GM19467 (cell line): ENCODE results near the gene HAPLN2.

ENCODE experiments used
- ATAC-seq: cut with Tn5 transposase; IDR thresholded peaks from one replicate; pipeline ENCODE4 v1.9.1; 2021; ENCODE audit warnings: mild to moderate bottlenecking, moderate library complexity; ENCODE audit not compliant: unreplicated experiment

Gene HAPLN2

DNA sequence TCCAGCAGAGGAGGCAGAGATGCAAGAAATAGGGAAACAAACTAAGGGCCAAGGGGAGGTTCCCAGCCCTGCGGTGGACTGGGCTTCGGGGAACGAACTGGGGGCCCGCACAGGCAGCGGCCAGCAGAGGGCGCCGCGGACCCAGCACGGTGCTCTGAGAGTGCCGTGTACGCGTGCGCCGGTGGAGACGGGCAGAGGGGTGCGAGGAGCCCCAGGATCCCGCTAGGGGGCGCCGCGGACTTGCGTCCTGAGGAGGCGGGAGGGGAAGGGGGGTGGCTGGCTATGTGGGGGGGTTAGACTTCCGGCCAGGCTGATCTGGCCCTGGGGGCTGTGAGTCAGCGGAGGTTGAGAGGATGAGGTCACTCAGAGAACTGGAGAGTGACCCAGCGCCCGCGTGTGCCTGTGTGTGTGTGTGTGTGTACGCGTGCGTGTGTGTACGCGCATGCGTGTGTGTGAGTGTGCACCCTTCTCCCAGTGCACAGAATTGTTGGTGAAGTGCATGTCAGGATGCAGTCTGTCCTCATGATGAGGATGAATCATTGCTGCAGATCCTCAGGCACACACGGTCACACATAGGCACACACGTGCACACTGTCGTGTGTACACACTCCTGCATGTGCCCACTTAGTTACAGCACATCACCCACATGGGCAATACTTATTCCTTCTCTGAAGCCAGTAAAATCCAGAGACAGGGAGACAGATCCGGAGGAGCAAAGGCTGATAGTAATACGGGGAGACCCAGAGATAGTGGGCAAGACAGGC, 41.0 kb downstream of the HAPLN2 start:
- peak; percentile 48 for ATAC-seq

DNA sequence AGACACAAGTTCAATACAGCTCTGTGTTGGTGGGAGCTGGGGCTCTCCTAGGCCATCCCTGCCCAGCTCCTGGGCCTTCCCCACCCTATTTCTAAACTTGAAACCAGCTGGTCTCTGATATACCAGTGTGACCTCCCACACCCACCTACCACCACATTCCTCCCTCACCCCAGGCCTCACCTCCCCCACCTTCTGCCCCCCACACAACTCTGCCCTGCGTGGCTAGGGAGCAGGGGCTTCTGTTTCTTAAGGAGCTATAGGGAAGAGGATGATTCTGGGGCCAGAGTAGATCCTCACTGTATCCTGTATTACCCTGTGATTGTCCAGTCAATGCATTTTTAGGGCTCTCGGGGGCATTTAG, 41.5 kb downstream of the HAPLN2 start:
- no peak for ATAC-seq

DNA sequence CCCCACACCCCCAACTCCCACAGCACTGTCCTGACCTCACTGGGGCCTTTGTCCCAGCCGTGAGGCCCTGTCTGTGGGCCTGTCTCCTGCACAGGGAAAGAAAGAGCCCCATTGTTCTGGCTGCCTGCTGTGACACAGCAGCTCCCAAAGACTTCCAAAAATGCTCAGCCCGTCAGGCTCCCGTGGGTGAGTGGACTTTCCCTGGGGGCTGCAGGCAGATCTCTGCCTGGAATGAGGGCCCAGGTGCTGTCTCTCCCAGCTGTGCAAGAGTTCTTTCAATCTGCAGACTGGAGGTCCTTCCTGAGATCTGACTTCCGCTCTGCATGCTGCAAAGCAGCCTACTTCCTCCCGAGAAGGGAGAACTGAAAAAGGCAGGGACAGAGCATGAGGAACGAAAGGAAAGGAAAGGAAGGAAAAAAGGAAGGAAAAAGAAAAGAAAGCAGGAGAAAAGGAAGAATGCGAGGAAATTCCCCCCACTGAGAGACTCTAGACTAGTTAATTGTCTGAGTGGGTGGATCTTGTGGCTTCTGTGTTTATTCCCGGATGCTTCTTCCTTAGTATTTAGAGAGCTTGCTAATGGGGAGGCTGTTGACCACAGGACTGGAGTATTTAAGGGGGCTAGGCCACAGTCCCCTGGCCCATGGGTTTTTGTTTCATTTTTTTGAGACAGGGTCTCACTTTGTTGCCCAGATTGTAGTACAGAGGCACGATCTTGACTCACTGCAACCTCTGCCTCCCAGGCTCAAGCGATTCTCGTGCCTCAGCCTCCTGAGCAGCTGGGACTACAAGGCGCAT, 43.0 kb downstream of the HAPLN2 start:
- no peak for ATAC-seq

DNA sequence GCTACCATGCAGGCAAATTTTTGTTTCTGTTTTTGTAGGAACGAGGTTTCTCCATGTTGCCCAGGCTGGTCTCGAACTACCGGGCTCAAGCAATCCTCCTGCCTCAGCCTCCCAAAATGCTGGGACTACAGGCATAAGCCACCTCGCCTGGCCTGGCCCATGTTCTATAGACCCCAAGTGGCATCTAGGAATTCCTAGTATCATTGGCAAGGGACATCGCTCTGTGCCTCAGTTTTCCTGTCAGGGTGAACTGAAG, 43.5 kb downstream of the HAPLN2 start:
- no peak for ATAC-seq

DNA sequence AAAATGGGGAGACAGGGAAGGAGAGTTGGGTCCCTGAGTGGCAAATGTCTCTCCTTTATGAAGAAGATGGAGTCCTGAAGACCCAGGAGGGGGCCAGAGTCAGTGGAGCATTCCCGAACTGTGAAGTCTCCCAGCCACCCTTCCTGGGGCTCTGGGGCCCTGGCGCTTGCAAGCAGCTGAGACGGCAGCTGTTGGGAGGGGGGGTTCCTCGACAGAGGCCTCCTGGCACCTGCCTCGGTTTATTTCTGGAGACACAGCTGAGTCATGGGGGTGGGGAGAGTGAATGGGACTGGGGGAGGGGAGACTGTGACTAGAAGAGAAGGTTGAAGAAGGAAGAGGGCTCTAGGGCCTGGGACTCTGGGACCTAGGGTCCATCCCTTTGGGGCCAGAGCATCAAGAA, 44.0 kb downstream of the HAPLN2 start:
- no peak for ATAC-seq

DNA sequence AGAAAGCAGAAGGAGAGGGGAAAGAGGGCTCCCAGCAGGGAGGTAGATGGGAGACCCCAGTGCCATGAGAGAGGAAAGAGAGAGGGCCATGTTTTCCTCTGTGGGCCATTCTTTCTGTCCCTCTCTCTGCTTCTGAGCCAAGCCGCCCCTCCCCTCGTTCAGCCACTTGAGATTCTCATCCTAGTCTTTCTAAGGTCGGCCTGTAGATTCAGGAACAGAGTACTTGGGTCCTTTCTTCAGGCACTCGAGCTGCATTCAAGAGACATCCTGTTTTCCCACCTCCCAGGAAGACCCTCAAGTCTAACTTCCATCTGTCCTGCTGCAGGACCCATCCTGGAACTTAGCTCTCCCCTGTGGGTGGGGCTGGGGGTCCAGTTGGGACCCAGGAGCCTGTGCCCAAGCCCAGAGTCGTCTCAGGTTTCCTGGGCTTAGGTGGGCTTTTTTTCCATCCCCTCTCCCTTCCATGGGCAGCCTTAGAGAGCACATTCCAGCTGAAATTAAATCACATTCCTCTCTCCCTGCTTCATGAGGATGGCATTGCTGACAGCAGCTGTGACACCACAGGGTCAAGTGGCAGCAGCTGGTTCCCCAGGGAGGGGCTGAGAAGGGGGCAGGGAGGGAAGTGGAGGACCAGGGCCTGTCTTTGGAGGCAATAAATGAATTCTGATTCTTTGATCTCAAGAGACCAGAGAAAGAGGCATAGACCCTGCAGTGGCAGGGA, 45.0 kb downstream of the HAPLN2 start:
- ATAC-seq, result no peak

DNA sequence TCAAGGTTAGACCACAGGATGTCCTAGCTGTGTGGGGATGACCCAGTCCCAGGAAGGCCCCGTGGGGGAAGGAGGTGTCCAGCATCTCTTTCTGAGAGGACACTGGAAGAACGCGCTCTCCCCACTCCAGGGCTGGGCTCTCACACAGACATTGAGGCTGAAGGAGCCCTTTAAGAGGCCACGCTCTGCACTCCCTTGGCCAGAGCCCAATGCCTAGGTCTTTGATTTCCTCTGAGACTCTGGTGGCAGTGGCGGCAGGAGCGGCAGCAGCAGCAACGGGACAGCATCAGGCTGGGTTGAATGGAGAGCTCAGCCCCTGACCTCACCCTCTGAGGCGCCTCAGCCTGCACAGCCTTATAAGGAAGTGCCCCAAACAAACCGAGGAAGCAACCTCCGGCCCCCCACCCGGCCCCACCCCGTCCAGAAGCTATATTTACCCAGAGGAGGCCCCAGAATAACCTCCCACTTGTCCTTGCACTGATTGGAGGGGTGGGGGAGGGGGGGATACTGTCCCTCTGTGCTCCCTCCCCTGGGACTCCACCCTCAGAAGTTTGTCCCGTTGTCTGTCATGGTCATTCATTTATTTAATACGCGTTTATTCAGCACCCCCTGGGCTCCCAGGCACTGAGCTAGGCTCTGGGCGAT, 45.7 kb downstream of the HAPLN2 start:
- ATAC-seq, result no peak

DNA sequence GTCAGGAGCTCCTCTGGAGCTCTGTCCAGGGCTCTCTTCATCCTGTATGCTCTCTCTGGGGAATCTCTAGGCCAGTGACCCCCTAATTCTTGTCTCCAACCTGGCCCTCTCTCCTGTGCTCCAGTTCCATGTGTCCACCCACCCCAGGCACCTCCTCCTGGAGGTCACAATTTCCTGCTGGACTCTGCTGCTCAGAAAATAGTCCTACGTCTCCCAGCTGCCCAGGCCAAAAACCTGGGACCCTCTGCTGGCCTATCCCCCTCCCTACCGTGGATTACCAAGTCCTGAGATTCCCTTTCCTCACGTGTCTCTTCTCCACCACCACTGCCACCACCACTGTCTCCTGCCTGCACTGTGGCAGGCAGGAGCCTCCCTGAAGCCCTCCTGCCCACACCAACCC, 46.3 kb downstream of the HAPLN2 start:
- ATAC-seq, result no peak

DNA sequence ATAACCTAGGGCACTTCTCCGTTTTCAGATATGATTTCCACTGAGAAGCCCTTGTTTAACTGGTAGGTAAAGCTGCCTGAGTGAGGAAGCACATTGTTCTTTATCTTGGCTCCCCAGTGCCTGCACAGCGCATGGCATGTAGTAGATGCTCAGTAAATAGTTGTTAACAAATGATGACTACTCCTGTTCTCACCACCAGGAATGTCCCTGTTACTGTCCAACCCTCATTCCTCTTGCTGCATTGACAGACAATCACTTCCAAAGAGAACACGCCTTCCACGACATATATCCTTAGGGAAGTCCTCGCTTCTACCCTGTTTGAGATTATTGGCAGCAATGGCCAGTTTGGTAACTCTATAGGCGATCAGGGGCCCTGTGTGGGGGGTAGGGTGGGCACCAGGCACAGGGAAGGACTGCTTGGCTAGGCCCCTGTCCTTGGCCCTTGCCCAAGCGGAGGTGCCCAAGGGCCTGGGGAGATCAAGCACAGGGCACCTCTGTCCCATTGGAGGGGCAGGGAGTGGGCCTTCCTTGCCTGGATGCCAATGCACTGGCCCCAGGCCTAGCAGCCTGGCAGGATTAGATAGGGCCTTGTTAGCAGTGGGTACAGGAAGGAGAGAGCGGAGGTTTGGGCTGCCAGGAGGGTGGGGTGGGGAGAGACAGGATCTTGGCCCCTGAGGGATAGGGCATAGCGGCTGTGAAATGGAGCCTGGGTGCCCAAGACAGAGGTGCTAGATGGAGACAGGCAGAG, 47.8 kb downstream of the HAPLN2 start:
- no peak for ATAC-seq

DNA sequence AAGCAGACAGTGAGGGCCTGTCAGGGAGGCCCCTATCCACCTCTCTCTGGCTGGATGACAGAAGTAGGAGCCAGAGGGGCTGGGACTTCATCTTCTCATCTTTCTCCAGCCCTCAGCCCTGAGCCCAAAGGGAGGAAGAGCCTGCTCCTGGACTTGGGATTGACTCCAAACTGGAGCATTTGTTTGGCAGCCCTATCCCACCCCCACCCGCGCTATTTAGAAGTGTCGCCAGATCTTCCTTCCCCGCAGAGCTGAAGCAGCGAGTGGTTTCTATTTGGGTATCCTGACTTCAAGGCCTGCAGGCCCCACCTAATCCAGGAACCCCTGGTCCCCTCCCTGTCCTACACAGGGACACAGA, 48.4 kb downstream of the HAPLN2 start:
- no peak for ATAC-seq

DNA sequence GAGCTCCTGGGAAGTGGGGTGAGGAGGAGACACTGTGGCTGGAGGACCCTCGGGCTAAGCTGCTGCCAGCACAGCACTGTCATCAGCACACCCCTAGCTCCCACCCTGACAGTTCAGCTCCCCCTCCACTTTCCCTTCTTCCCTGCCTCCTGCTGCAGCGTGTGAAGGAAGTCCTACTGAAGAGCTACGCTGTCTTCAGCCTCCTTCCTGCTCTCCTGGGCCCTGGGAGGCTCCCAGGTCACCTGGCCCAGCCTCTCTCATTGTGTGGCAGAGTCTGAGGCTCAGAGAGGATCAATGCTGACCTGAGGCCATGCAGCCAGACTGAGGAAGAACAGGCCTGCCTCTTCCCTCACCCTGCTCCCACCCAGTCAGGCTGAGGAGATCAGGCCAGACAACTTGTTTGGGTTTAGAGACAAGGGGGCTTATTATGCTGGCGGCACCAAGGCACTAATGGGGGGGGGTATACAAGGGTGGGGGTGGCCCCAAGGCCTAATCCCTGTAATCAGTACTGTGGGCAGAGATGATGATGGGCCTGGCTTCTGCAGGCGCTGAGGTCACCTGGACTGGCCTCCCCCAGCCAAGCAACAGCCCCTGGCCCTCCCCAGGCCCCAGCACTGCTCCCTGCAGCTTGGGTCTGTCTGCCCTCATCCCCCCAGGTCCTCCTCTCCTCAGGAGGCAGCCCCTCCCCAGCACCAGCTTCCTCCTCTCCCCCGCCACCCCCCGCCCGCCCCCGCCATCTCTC, 48.9 kb downstream of the HAPLN2 start:
- ATAC-seq, result no peak

DNA sequence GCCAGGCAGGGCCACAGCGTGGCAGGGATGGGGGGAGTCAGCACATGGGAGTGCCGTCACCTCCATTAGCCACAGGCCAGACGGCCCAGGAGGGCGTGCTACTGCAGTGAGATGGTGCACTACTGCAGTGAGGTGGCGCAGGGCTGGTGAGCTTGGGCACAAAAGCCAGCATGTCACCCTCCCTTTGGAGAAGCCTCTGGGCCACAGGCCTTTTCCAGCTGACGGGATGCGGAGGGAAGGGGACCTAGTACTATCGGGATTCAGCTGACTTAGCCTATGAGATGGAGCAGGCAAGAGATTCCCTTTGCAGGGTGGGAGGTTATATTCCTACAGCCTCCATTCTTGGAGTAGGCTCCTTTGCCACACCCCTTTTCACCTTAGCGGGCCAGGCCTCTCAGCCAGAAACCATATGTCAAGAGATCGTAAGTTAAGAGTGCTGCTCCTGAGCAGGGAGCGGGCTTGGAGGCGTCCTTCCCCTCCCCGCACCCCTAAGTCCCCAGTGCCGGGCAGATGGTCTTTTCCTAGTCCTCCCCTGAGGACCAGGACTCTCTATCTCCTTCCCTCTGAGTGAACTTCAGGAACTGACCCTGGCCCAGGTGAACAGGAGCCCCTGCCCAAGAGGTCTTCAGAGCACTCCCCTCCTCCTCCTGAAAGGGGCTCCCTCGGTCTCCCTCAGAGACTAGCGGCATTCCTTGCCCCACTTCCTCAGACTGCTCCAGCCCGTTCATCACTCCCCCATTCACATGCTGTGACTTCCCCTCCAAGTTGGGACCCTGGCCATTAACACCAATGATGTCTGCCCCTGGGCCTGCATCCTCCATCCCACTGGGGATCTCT, 49.8 kb downstream of the HAPLN2 start:
- no peak for ATAC-seq

DNA sequence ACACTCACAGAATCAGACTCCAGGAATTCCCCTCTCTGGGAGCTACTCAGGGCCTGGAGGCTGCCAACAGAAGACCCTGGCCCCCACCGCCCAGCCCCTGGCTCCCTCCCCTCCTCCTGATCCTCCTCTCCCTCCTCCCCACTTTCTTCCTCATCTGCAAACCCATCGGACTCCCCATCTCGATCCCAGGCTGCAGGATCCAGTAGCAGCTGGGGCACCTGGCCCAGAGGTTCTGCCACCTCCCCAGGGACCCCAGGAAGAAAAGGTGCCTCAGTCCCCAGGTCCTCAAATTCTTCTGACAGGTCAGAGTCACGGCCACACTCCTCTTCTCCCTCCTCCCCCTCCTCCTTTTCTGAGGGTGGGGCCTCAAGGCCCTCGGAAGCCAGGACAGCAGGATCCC, 50.6 kb downstream of the HAPLN2 start:
- no peak for ATAC-seq

DNA sequence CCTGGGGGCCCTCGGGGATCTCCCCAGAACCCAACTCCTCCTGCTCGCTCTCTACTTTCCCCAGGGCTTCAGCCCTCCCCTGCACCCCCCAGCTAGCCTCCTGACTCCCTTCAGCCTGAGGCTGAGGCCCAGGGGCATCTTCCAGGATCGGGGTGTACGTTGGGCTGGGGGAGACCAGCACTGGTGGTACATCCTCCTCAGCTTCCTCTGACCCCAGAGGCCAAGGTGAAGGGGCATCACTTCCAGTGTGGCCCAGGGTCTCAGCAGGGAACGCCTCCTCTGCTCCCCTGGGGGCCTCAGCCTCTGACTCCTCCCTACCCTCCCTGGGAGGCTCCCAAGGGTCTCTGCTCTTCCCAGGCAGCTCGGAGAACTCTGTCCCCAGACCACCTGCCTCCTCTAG, 51.1 kb downstream of the HAPLN2 start:
- ATAC-seq, result no peak

DNA sequence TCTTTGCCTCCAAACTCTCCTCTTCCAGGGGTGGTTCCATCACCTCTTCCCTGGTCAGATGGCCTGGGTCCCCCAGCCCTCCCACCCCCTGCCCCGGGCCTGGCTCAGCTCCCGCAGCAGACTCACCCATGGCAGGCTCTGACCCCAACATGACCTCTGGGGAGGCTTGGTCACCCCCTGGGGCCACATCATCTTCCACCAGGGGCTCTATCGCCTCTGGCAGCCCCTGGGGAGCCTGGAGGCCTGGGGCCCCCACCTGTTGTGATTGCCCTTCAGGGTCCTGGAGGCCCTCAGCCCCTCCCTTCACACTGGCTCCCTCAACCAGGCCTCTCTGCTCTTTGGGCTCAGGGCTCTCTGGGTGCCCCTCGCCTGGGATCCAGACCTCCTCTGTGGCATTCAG, 51.6 kb downstream of the HAPLN2 start:
- no peak for ATAC-seq

DNA sequence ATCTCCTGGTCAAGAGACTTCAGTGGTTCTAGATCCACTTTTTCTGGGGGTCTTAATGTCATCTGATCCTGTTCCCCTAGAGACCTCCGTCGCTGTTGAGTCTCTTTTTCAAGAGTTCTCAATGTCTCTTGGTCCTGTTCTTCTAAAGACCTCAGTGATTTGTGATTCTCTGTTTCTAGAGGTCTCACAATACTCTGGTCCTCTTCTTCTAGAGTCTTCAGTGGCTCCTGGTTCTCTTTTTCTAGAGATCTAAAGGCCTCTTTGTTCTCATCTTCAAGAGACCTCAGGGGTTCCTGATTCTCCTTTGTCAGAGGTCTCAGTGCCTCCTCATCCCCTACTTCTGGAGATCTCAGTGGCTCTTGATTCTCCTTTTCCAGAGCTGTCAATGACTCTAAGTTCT, 52.6 kb downstream of the HAPLN2 start:
- no peak for ATAC-seq

DNA sequence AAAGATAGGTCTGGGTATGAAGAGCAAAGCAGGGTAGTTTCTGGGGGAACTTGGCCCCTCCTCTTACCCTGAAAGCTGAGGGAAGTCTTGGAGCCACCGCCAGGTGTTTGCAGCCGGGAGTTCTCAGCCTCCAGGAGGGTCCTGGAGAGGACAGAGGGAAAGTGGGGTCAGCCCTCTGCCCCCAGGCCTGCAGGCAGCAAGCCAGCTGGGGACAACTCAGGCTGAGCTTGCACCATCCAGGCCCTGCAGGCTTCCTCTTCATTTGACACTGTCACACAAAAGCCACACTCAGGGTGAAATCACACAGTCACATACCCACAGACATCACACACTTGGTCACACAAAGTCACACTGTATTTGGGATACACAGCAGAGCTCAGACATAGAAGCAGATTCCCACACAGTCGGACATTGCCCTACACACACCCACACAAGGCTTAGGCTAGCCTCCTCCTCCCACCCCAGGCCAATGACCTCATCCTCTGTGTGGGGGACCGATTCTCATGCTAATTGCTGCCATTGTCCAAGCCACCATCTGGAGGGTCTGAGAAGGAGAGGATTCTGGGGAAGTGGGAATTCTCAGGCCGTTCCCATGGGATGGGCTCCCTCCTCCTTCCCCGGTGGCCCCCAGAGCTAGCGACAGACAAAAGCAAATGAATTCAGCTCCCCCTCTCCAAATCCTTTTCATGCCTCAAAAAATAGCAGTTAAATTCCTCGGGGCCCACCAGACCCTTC, 54.3 kb downstream of the HAPLN2 start:
- ATAC-seq, result no peak
